Breast epithelium (tissue), 4 donors: ENCODE data around the gene TTLL13. TPM values are rescaled to one million over a fixed set of nuclear protein-coding genes. Genes with fewer than 3 reads are reported as not detected.

ENCODE experiments used
- DNase-seq, 2 donors: peaks; one replicate each; pipeline ENCODE4 v3.0.0-alpha.2; 2019; ENCODE audit warnings: low spot score in 2 of 2
- H3K27ac ChIP-seq, 2 donors: fragments of 200-600 bp; sonication (generic) in 1 of 2; one replicate each; pipeline ENCODE4 v1.5.1; 2016 to 2019; ENCODE audit warnings: mild to moderate bottlenecking in 1 of 2
- H3K27me3 ChIP-seq, 2 donors: fragments of 200-600 bp; sonication (generic) in 1 of 2; one replicate each; pipeline versions ENCODE4 v1.5.1 to v1.6.0; 2017 to 2019; ENCODE audit warnings: control low read depth in 1 of 2, mild to moderate bottlenecking in 1 of 2
- H3K36me3 ChIP-seq: fragments of 200-600 bp; one replicate; pipeline ENCODE4 v1.5.1; 2019
- H3K4me1 ChIP-seq, 2 donors: fragments of 200-600 bp; sonication (generic); one replicate each; pipeline ENCODE4 v1.5.1; 2016 to 2019; ENCODE audit warnings: control low read depth in 1 of 2
- H3K4me3 ChIP-seq, 3 donors: fragments of 200-600 bp; sonication (generic); 1 replicate in 2 of 3; 2 replicates in 1 of 3; pipeline ENCODE4 v1.5.1; 2016 to 2019; ENCODE audit warnings: mild to moderate bottlenecking in 3 of 3, moderate library complexity in 2 of 3
- H3K9me3 ChIP-seq, 2 donors: fragments of 200-600 bp; sonication (generic) in 1 of 2; one replicate each; pipeline ENCODE4 v1.5.1; 2016 to 2019; ENCODE audit warnings: control low read depth in 1 of 2
- CTCF ChIP-seq, 3 donors: fragments of 450-650 bp; IDR thresholded peaks; one replicate each; pipeline ENCODE4 v1.5.1; 2016 to 2017; ENCODE audit warnings: antibody characterized with exemption in 3 of 3, mild to moderate bottlenecking in 3 of 3, moderate library complexity in 3 of 3
- POLR2A ChIP-seq: fragments of 450-650 bp; IDR thresholded peaks from one replicate; pipeline ENCODE4 v1.6.1; 2016; ENCODE audit warnings: antibody characterized with exemption, mild to moderate bottlenecking, moderate library complexity
- POLR2AphosphoS5 ChIP-seq, 3 donors: sonication (generic); formaldehyde crosslinking; IDR thresholded peaks; one replicate each; pipeline ENCODE4 v1.6.1; 2017; ENCODE audit warnings: antibody characterized with exemption in 3 of 3
- intact Hi-C: fragments of 100-400 bp; cut with DNase I; formaldehyde crosslinking; loops from one replicate; pipeline ENCODE4 v1.15.1; 2023; ENCODE audit warnings: low total_unique reads
- total RNA-seq, 3 donors: library from RNA; depleted of rRNA; stranded (reverse); fragments of >200 nt; gene quantifications; one replicate each; pipeline ENCODE4 v1.1.0, GENCODE V29; 2016

Gene TTLL13
- total RNA-seq, 3 donors from 2014 or later: 0.15 TPM; not detected in 2

- intact Hi-C loops: no loop called here
- H3K27ac ChIP-seq: peak within 1 kb of the TSS; percentile 86 to 96
- H3K27me3 ChIP-seq: no peaks in the 10 kb centered on the region
- peak within 1 kb of the TSS; percentile 71 to 94 (median 89) for H3K4me3 ChIP-seq
- peaks cover 0 to 6% of the 10 kb centered on the region in 2 donors for H3K4me1 ChIP-seq
- H3K9me3 ChIP-seq: no peaks in the 10 kb centered on the region
- TF ChIP-seq POLR2AphosphoS5 (IDR thresholded peaks at IDR 0.05): peak in 1 of 3 donors; percentile 34
- TF ChIP-seq POLR2A: no peak
- H3K36me3 ChIP-seq: no peaks in the 10 kb centered on the region
- DNase-seq: no peak
Observed at GRCh38 chr15:90234096-90234988, 15.0 kb upstream of the TTLL13 start, which contains the start of gene GDPGP1. GDPGP1 (plus strand) TSS chr15:90234209; CDS start chr15:90240909, 6,700 bp downstream.

- intact Hi-C loops: no loop called here
- H3K9me3 ChIP-seq: no peaks in the 10 kb centered on the region
- TF ChIP-seq CTCF (IDR thresholded peaks at IDR 0.05) (no peak), POLR2AphosphoS5 (IDR thresholded peaks at IDR 0.05) (no peak), POLR2A (no peak)
- H3K36me3 ChIP-seq: no peaks in the 10 kb centered on the region
- no peak overlapping the region for H3K4me3 ChIP-seq
- H3K4me1 ChIP-seq: peaks cover 0 to 6% of the 10 kb centered on the region in 2 donors
- no peak for DNase-seq
- H3K27ac ChIP-seq: no peak overlapping the region
- no peaks in the 10 kb centered on the region for H3K27me3 ChIP-seq
Observed at GRCh38 chr15:90239371-90239770, 10.0 kb upstream of the TTLL13 start.

GRCh38 chr15:90240856-90241255 is 8.5 kb upstream of the TTLL13 start:
- Histone ChIP-seq H3K36me3 (no peaks in the 10 kb centered on the region), H3K4me3 (no peak overlapping the region), H3K27me3 (no peaks in the 10 kb centered on the region), H3K9me3 (no peaks in the 10 kb centered on the region), H3K4me1 (no peaks in the 10 kb centered on the region), H3K27ac (no peak overlapping the region)
- intact Hi-C loops: no loop called here
- no peak for DNase-seq
- no peak for TF ChIP-seq POLR2A
- no peak for TF ChIP-seq POLR2AphosphoS5 (IDR thresholded peaks at IDR 0.05)
- TF ChIP-seq CTCF (IDR thresholded peaks at IDR 0.05): no peak

- no peak for DNase-seq
- no peaks in the 10 kb centered on the region for H3K4me1 ChIP-seq
- TF ChIP-seq POLR2A (no peak), POLR2AphosphoS5 (IDR thresholded peaks at IDR 0.05) (no peak), CTCF (IDR thresholded peaks at IDR 0.05) (no peak)
- H3K9me3 ChIP-seq: no peaks in the 10 kb centered on the region
- H3K27me3 ChIP-seq: no peaks in the 10 kb centered on the region
- no peak overlapping the region for H3K27ac ChIP-seq
- no peaks in the 10 kb centered on the region for H3K36me3 ChIP-seq
- intact Hi-C loops: no loop called here
- no peak overlapping the region for H3K4me3 ChIP-seq
Observed at GRCh38 chr15:90241343-90242192, 7.8 kb upstream of the TTLL13 start.

- Histone ChIP-seq H3K27me3 (no peaks in the 10 kb centered on the region), H3K36me3 (no peaks in the 10 kb centered on the region), H3K4me1 (no peaks in the 10 kb centered on the region), H3K9me3 (no peaks in the 10 kb centered on the region), H3K27ac (no peak overlapping the region), H3K4me3 (no peak overlapping the region)
- intact Hi-C loops: no loop called here
- TF ChIP-seq POLR2AphosphoS5 (IDR thresholded peaks at IDR 0.05): no peak
- TF ChIP-seq POLR2A: no peak
- DNase-seq: no peak
Observed at GRCh38 chr15:90243943-90244639, 5.3 kb upstream of the TTLL13 start.
